ENCODE results near the gene ACVRL1. TPM values are rescaled to one million over a fixed set of nuclear protein-coding genes. Genes with fewer than 3 reads are reported as not detected.

ACVRL1 gene
- total RNA-seq, 1 donor: 9.8 TPM

- H4K20me1 ChIP-seq (ENCODE audit: insufficient read depth, low read length): no peaks in the 10 kb centered on the region
- no peak overlapping the region for H3K4me2 ChIP-seq (ENCODE audit: insufficient read depth, low read length)
- H3K79me2 ChIP-seq (ENCODE audit: insufficient read depth, low read length): no peaks in the 10 kb centered on the region
- peaks cover 7% of the 10 kb centered on the region for H3K9me3 ChIP-seq (ENCODE audit: low read depth, low read length)
- H3K27ac ChIP-seq (ENCODE audit: low read depth, low read length): no peak overlapping the region
- no peak overlapping the region for H2AFZ ChIP-seq (ENCODE audit: low read length)
- no peaks in the 10 kb centered on the region for H3K36me3 ChIP-seq (ENCODE audit: insufficient read depth, low read length)
- no peak overlapping the region for H3K4me3 ChIP-seq (ENCODE audit: insufficient read depth, low read length)
- H3K4me1 ChIP-seq (ENCODE audit: insufficient read depth, low read length): no peaks in the 10 kb centered on the region
- TF ChIP-seq, protein P1, sequence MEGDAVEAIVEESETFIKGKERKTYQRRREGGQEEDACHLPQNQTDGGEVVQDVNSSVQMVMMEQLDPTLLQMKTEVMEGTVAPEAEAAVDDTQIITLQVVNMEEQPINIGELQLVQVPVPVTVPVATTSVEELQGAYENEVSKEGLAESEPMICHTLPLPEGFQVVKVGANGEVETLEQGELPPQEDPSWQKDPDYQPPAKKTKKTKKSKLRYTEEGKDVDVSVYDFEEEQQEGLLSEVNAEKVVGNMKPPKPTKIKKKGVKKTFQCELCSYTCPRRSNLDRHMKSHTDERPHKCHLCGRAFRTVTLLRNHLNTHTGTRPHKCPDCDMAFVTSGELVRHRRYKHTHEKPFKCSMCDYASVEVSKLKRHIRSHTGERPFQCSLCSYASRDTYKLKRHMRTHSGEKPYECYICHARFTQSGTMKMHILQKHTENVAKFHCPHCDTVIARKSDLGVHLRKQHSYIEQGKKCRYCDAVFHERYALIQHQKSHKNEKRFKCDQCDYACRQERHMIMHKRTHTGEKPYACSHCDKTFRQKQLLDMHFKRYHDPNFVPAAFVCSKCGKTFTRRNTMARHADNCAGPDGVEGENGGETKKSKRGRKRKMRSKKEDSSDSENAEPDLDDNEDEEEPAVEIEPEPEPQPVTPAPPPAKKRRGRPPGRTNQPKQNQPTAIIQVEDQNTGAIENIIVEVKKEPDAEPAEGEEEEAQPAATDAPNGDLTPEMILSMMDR (IDR thresholded peaks at IDR 0.05; ENCODE audit: extremely low read depth, low read depth, low read length): no peak
- peaks cover 17% of the 10 kb centered on the region for H3K27me3 ChIP-seq (ENCODE audit: insufficient read depth, low read length)
- DNase-seq (ENCODE audit: insufficient read length, low spot score, missing footprints): no peak
Observed at GRCh38 chr12:51944608-51945233, 37.4 kb downstream of the ACVRL1 start.

DNA sequence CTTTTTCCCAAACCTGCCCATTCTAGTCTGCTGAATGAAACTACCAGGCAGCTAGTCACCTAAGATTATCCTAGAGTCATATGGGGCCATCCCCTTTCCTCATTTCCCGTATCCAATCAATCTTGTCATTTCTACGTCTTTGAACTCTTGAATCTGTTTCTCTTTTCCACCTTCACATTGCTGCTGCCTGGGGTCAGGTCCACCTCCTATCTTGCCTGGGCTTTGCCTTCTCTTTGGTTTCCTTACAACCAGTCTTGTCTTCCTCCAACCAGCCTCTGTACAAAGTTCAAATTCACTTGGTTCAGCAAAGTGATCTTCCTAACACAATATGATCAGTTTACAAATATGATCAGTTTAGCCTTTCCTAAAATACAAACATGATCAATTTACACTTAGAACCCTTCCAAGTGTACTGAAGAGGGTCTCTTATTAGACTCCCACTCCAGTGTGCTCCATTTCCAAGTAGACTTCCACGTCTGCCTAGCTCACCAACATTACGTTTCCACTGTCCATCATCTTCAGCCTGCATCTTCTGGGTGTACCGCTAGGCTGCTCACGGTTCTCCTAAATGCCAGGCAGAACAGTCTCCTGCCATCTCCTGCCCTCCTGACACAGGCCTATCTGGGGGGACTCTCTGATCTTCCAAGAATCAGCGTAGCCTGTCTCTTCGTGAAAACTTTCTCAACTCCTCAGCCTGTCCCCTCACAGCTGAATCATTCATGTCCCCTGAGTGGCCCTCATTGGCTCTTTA is 40.1 kb downstream of the ACVRL1 start:
- no peak overlapping the region for H3K4me3 ChIP-seq (ENCODE audit: insufficient read depth, low read length)
- H2AFZ ChIP-seq (ENCODE audit: low read length): no peak overlapping the region
- no peaks in the 10 kb centered on the region for H3K36me3 ChIP-seq (ENCODE audit: insufficient read depth, low read length)
- TF ChIP-seq, protein P1 (IDR thresholded peaks at IDR 0.05; ENCODE audit: extremely low read depth, low read depth, low read length): no peak
- H3K4me2 ChIP-seq (ENCODE audit: insufficient read depth, low read length): no peak overlapping the region
- no peaks in the 10 kb centered on the region for H4K20me1 ChIP-seq (ENCODE audit: insufficient read depth, low read length)
- H3K9me3 ChIP-seq (ENCODE audit: low read depth, low read length): peaks cover 7% of the 10 kb centered on the region
- no peak for DNase-seq (ENCODE audit: insufficient read length, low spot score, missing footprints)
- peaks cover 7% of the 10 kb centered on the region for H3K79me2 ChIP-seq (ENCODE audit: insufficient read depth, low read length)
- H3K27ac ChIP-seq (ENCODE audit: low read depth, low read length): no peak overlapping the region
- H3K27me3 ChIP-seq (ENCODE audit: insufficient read depth, low read length): peaks cover 10% of the 10 kb centered on the region
- peaks cover 6% of the 10 kb centered on the region for H3K4me1 ChIP-seq (ENCODE audit: insufficient read depth, low read length)

DNA sequence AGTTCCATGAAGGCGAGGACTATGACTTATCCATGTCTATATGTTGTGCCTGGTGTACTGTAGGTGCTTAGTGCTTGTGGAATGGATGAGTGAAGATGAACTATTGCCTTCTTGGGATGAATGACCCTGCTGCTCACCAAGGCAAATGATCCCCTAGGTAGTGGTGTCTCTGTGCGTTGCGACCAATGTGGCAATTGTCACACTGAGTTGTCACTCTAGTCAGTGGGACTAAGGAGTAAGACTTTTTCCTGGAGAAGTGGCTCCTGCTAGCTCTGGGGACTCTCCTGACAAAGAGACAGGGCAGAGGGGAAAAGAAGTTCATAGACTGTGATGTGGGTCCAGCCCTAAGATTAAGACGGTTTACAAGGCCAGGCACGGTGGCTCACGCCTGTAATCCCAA is 40.8 kb downstream of the ACVRL1 start:
- TF ChIP-seq, protein P1 (IDR thresholded peaks at IDR 0.05; ENCODE audit: extremely low read depth, low read depth, low read length): no peak
- Histone ChIP-seq H3K4me2 (ENCODE audit: insufficient read depth, low read length) (no peak overlapping the region), H3K27me3 (ENCODE audit: insufficient read depth, low read length) (peaks cover 10% of the 10 kb centered on the region), H3K9me3 (ENCODE audit: low read depth, low read length) (peaks cover 7% of the 10 kb centered on the region), H2AFZ (ENCODE audit: low read length) (no peak overlapping the region), H3K27ac (ENCODE audit: low read depth, low read length) (no peak overlapping the region), H3K36me3 (ENCODE audit: insufficient read depth, low read length) (no peaks in the 10 kb centered on the region), H3K4me3 (ENCODE audit: insufficient read depth, low read length) (no peak overlapping the region), H3K79me2 (ENCODE audit: insufficient read depth, low read length) (peaks cover 13% of the 10 kb centered on the region), H4K20me1 (ENCODE audit: insufficient read depth, low read length) (no peaks in the 10 kb centered on the region), H3K4me1 (ENCODE audit: insufficient read depth, low read length) (peaks cover 10% of the 10 kb centered on the region)
- DNase-seq (ENCODE audit: insufficient read length, low spot score, missing footprints): no peak

DNA sequence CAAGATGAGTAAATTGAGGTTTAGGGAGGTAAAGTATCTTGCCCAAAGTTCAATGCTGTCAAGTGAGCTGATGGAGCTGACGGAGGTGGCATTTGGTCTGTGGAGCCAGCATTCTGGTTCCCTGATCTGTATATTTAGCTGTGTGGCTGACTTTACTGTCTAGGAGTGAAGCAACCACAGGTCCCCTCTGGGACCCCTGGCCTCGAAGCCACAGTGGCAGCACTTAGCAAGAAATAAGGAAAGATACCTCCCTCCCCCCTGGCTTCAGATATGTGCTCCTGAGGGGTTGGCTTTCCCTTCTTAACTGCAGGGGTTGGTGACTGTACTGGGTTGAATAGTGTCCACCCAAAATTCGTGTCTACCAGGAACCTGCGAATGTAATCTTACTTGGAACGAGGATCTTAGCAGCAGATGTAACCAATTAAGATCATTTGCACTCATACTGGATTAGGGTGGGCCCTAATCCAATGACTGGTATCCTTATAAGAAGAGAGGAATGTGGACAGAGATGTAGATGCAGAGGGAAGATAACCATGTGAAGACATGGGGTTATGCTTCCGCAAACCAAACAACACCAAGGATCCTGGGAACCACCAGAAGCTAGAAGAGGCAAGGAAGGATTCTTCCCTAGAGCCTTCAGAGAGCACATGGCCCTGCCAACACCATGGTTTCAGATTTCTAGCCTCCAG is 42.2 kb downstream of the ACVRL1 start:
- no peak overlapping the region for H3K4me3 ChIP-seq (ENCODE audit: insufficient read depth, low read length)
- H3K79me2 ChIP-seq (ENCODE audit: insufficient read depth, low read length): peaks cover 27% of the 10 kb centered on the region
- peaks cover 18% of the 10 kb centered on the region for H3K4me1 ChIP-seq (ENCODE audit: insufficient read depth, low read length)
- H3K36me3 ChIP-seq (ENCODE audit: insufficient read depth, low read length): no peaks in the 10 kb centered on the region
- H3K27ac ChIP-seq (ENCODE audit: low read depth, low read length): no peak overlapping the region
- peaks cover 10% of the 10 kb centered on the region for H3K27me3 ChIP-seq (ENCODE audit: insufficient read depth, low read length)
- H2AFZ ChIP-seq (ENCODE audit: low read length): no peak overlapping the region
- H3K9me3 ChIP-seq (ENCODE audit: low read depth, low read length): peaks cover 1% of the 10 kb centered on the region
- TF ChIP-seq, protein P1 (IDR thresholded peaks at IDR 0.05; ENCODE audit: extremely low read depth, low read depth, low read length): no peak
- no peak overlapping the region for H3K4me2 ChIP-seq (ENCODE audit: insufficient read depth, low read length)
- H4K20me1 ChIP-seq (ENCODE audit: insufficient read depth, low read length): peaks cover 7% of the 10 kb centered on the region
- DNase-seq (ENCODE audit: insufficient read length, low spot score, missing footprints): no peak
